ENCODE results near the gene PSAP. TPM values are rescaled to one million over a fixed set of nuclear protein-coding genes. Genes with fewer than 3 reads are reported as not detected.

PSAP gene
- total and polyA plus RNA-seq, 10 donors, result 363 to 1,826 (median 1,412) TPM

DNA sequence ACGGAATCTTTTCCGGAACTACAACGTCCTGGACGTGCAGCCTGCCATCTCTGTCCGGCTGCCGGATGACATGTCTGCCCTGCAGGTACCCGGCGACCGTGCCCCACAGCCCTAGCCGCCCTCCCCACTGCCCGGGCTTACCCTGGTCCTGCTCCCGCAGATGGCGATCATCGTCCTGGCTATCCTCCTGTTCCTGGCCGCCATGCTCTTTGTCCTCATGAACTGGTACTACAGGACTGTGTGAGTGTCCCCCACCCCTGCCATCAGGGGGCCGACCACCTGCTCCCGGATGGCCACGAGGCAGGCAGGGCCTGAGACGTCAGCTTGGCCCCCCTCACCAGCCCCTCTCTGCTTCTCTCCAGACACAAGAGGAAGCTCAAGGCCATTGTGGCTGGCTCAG lies 39.7 kb downstream of the PSAP start:
- WGBS, 5 donors, result 77 to 90% (median 82%) methylated on average over 16 to 19 of the region's 19 CpGs
- no peak for TF ChIP-seq POLR2A (IDR thresholded peaks at IDR 0.05)
- TF ChIP-seq POLR2AphosphoS5 (IDR thresholded peaks at IDR 0.05), result peak; percentile 17 to 56 (median 42)
- no peak overlapping the region for H3K4me3 ChIP-seq
- H3K4me1 ChIP-seq, result peaks cover 2 to 59% (median 35%) of the 10 kb centered on the region in 6 donors
- peaks cover 0 to 66% (median 15%) of the 10 kb centered on the region in 6 donors for H3K36me3 ChIP-seq
- peak overlapping the region in 3 of 8 donors; percentile 7 to 92 (median 32) for H3K27ac ChIP-seq
- intact Hi-C loops (cut with DNase I; ENCODE audit: low total_unique reads), result loop anchor here (10.0 kb wide), 2 partner anchors 427 to 497 kb away; partner anchors contain the start of gene SLC29A3
- no peaks in the 10 kb centered on the region for H3K9me3 ChIP-seq
- no peaks in the 10 kb centered on the region for H3K27me3 ChIP-seq (replicated peaks in 1 of 7)
- peak; percentile 78 for DNase-seq

GRCh38 chr10:71810048-71810750 lies 40.9 kb downstream of the PSAP start:
- Histone ChIP-seq H3K27ac (peak overlapping the region in 1 of 8 donors; percentile 4), H3K4me1 (peaks cover 2 to 58% (median 36%) of the 10 kb centered on the region in 6 donors), H3K9me3 (no peaks in the 10 kb centered on the region), H3K4me3 (no peak overlapping the region), H3K36me3 (peaks cover 0 to 54% (median 4%) of the 10 kb centered on the region in 6 donors), H3K27me3 (replicated peaks in 1 of 7) (no peaks in the 10 kb centered on the region)
- WGBS, 5 donors, result 73 to 93% (median 88%) methylated on average over 12 to 13 of the region's 13 CpGs
- intact Hi-C loops (cut with DNase I; ENCODE audit: low total_unique reads), result loop anchor here (10.0 kb wide), 2 partner anchors 425 to 495 kb away; partner anchors contain the start of gene SLC29A3
- TF ChIP-seq CTCF (IDR thresholded peaks at IDR 0.05 in 8 of 11, conservative IDR thresholded peaks at IDR 0.05 in 3 of 11), result no peak
- no peak for TF ChIP-seq POLR2A (IDR thresholded peaks at IDR 0.05)
- peak; percentile 19 to 50 (median 33) for TF ChIP-seq POLR2AphosphoS5 (IDR thresholded peaks at IDR 0.05)
- peak; percentile 71 for DNase-seq

- Histone ChIP-seq H3K9me3 (no peaks in the 10 kb centered on the region), H3K27ac (no peak overlapping the region), H3K27me3 (replicated peaks in 1 of 7) (no peaks in the 10 kb centered on the region), H3K4me3 (no peak overlapping the region), H3K36me3 (peaks cover 0 to 49% (median under 1%) of the 10 kb centered on the region in 6 donors), H3K4me1 (peaks cover 2 to 56% (median 32%) of the 10 kb centered on the region in 6 donors)
- peak; percentile 69 for DNase-seq
- intact Hi-C loops (cut with DNase I; ENCODE audit: low total_unique reads), result loop anchor here (10.0 kb wide), 2 partner anchors 425 to 495 kb away; partner anchors contain the start of gene SLC29A3
- WGBS, 5 donors, result 91 to 95% (median 94%) methylated on average over 23 to 25 of the region's 25 CpGs
- peak; percentile 21 to 78 (median 46) for TF ChIP-seq POLR2AphosphoS5 (IDR thresholded peaks at IDR 0.05)
- TF ChIP-seq CTCF (IDR thresholded peaks at IDR 0.05 in 8 of 11, conservative IDR thresholded peaks at IDR 0.05 in 3 of 11), result no peak
- no peak for TF ChIP-seq POLR2A (IDR thresholded peaks at IDR 0.05)
Observed at GRCh38 chr10:71809628-71810027, 41.4 kb downstream of the PSAP start.

DNA sequence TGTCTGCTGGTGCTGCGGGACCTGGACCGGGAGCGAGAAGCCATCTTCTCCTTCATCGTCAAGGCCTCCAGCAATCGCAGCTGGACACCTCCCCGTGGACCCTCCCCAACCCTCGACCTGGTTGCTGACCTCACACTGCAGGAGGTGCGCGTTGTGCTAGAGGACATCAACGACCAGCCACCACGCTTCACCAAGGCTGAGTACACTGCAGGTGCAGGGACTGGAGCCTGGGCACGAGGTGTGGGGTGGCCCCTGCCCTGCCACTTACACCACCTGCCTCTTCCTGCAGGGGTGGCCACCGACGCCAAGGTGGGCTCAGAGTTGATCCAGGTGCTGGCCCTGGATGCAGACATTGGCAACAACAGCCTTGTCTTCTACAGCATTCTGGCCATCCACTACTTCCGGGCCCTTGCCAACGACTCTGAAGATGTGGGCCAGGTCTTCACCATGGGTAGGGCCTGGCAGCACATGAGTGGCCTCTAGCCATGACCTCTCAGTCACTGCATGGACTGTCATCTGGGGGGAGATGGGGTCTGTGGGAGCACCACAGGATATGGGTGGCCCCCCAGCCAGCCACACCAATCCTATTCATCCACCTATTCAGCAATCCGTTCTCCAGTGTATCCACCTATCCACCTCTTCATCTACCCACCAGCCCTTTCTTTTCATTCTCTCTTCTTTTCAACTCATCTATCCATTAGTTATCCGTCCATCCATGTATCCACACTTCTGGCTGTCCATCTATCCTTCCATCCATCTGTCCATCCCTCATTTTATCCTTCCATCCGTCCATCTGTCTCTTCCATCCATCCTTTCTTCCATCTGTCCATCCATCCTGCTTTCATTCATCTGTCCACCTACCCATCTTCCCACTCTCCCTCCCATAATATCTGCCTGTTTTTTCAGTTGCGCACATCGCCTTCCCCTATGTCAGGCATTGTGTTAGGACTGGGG lies 43.2 kb downstream of the PSAP start:
- WGBS, 5 donors, result 92 to 95% (median 94%) methylated on average over 13 to 21 of the region's 21 CpGs
- Histone ChIP-seq H3K4me3 (no peak overlapping the region), H3K4me1 (peaks cover 2 to 44% (median 30%) of the 10 kb centered on the region in 6 donors), H3K27ac (no peak overlapping the region), H3K36me3 (peaks cover 0 to 31% (median 0%) of the 10 kb centered on the region in 6 donors), H3K27me3 (replicated peaks in 1 of 7) (no peaks in the 10 kb centered on the region), H3K9me3 (no peaks in the 10 kb centered on the region)
- TF ChIP-seq CTCF (IDR thresholded peaks at IDR 0.05 in 8 of 11, conservative IDR thresholded peaks at IDR 0.05 in 3 of 11) (no peak), POLR2AphosphoS5 (IDR thresholded peaks at IDR 0.05) (peak; percentile 15 to 67 (median 41)), POLR2A (IDR thresholded peaks at IDR 0.05) (no peak)
- peak; percentile 71 for DNase-seq
- intact Hi-C loops (cut with DNase I; ENCODE audit: low total_unique reads), result no loop called here

Measured in spleen (tissue), 11 donors.